ENCODE data around the gene TMPRSS3.

Gene TMPRSS3

DNA sequence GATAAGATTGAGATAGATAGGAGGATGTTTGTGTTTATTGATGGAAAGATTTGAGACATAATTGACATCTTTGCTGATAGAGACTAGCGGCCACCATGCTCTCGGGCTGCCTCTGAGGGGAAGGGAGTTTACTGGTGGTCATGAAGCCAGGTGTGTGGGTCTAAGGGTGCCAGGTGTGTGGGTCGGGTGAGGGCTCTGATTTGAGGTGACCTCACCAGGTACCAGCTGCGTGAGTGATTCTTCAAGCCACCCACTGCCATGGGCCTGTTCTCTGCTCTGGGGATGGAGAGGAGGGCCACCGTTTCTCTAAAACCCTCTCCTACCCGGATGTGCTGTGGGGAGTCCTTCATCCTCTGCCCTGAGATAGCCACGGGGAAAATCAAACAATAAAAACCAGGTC lies 11.0 kb upstream of the TMPRSS3 start:
- no peak for DNase-seq

DNA sequence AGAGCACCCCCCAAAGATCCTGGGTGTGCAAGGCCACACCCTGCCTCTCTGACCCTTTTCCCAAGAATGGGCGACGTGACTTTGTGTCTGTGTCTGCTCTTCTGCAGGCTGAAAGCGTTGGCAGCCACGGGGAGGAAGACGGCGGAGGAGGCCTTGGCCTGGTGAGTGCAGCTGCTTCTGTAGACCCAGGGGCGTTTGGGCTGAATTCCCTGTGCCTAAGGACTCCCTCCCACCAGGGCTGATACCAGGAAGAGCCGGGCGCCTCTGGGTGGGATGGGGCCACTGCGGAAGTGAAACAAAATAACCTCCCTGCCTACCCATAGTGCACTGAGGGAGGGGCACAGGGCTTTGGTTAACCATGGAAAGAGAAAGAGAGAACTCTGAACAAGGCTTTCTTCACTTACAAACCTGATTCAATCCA lies 10.4 kb upstream of the TMPRSS3 start:
- no peak for DNase-seq

DNA sequence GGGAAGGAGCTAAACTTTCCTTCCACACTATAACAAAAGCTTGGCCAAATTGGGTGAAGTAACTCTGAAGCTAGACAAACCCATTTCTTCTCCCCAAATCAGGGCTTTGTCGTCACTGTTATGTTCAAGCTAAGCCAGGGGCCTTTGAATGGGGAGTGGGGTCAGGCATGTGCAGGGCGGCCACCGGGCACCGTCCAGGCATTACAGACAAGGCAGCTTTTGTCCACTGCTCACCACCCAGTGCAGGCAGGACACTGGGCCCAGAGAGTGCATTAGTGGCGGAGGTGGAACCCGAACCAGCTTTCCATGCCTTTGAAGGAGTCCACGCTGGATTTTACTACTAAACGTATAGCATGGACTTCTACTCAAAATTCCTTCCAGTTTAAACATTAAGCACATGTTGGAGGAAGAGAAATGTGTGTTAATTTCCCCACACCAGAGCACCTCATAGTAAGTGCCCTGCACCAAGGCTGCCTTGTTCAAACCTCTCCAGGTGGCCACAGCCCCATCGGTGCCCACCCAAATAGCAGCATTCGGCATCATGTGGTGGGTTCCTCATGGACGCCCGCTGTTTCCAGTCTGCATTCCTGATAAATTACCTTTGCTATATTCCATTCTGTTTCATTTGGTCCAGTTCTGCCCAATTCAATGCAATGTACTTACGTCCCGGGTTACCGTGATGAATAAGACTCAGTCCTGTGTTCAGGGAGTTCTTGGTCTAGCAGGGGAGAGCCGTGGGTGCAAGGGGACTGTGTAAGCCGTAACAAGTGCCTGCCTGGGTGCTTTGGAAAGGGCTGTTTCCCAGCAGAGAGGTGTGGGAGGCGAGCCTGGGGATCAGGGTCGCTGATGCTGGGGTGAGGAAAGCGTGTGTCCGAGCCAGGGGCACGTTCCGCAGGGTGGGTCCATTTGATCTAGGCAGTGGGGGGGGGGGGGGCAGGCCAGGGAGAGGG lies 9.5 kb upstream of the TMPRSS3 start:
- DNase-seq: no peak

DNA sequence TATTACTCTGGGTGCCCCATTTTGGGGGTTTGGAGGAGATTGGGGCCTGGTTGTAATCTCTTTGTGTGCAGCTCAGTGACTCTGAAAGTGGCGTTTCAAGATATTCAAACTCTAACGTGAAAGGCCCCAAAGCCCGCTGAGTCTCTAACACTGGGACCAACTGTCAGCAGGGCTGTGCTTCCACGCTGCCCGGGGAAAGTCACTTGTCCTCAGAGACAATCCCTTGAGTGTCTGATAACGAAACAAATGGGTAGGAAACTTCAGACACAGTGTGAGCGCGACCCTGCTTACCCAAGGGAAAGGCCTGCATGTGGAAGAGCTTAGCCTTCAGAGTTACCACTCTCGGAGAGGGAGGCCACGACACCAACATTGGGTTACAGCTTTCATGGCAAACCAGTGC lies 8.7 kb upstream of the TMPRSS3 start:
- no peak for DNase-seq

DNA sequence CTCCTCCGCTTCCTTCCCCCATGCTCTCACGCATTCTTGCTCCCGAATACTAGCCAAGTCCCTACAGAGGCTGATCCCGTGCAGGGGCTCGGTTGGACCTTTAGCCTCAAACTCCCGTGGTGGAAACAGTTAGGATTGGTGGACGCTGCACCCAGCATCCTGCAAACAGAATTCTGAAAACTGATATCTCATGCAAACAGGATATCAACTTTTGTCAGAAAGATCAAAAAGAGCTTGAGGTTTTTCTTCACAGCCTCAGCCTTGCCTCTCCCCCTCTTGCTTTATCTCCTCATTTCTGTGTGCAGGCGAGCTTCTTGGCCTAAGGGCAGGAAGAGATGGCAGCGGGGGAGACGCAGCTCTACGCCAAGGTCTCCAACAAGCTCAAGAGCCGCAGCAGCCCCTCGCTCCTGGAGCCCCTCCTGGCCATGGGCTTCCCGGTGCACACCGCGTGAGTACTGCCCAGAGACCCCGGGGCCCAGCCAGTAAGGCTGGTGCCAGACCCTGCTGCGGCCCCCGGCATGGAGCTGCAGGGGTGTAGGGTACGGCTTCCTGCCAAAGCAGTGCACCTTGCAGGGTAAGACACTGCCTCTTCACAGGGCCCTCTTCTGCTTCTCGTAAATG lies 7.9 kb upstream of the TMPRSS3 start, which contains the start of gene UBASH3A:
UBASH3A (plus strand) TSS at position 292 of the 621 bp plus-strand sequence; CDS start at position 336, 44 bp downstream.
- DNase-seq: no peak

DNA sequence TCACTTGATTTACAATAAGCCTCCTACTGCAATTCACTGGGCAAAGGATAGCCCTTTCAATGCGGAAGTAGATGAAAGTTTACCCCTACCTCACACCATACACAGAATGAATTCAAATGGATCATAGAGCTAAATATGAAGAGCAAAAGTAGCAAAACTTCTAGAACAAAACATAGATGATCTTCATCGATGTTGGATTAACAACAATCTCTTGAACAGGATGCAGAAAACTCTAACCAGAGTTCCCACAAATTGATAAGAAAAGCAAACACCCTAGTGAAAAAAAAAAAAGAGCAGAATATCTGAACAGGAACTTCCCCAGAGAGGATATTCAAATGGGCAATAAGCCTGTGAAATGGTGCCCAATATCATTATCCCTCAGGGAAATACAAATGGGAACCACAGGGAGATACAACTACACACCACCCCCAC lies 6.0 kb upstream of the TMPRSS3 start:
- DNase-seq: no peak

DNA sequence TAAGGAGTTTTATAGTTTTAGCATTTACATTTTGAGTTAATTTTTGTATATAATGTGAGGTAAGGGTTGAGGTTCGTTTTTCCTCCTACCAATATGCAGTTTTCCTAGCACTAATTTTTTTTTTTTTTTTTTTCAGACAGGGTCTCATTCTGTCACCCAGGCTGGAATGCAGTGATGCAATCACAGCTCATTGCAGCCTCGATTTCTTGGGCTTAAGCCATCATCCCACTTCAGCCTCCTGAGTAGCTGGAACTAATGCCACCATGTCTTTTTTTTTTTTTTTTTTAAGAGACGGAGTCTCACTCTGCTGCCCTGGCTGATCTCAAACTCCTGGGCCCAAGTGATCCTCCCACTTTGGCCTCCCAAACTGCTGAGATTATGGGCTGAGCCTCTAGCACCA lies 5.3 kb upstream of the TMPRSS3 start:
- no peak for DNase-seq

DNA sequence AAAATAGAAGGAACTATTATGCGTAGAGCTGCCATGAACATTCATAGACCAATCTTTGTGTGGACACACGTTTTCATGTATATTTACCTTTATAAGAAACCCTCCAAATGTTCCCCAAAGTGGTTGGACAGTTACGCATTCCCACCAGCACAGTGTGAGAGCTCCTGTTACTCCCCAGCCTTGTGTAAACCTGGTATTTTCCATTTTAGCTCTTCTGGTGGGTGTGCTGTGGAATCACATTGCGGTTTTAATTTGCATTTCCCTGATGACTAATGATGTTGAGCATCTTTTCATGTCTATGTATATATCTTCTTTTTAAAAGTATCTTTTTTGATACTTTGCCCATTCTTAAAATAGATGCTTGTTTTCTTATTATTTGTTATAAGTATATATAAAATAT lies 4.7 kb upstream of the TMPRSS3 start:
- no peak for DNase-seq

DNA sequence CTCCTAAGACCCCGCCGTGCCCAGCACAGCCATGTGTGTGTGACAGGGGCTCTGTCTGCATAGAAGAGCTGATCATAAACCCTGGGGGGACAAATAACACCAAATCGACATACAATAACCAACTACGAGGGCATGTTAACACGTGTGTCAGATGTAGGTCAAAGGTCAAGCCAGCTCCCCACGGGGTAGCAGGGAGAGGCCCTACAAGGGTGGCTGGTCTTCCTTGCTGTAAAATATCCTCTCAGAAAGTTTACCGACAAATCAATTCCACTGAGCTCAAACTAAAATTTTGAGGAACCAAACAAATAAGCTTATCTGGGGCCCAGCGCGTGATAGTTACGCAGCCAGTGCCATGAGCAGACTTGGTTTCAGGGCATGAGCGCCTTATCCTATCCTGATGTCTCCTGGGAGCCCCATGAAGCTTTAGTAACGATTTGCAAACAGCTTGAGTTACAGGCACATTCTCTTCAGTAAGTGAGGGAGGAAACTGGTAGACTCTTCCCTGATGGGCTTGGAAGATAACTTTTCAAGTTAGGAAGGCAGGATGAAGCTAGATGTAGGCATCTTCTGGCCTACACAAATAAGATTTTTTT lies 2.7 kb upstream of the TMPRSS3 start:
- no peak for DNase-seq

DNA sequence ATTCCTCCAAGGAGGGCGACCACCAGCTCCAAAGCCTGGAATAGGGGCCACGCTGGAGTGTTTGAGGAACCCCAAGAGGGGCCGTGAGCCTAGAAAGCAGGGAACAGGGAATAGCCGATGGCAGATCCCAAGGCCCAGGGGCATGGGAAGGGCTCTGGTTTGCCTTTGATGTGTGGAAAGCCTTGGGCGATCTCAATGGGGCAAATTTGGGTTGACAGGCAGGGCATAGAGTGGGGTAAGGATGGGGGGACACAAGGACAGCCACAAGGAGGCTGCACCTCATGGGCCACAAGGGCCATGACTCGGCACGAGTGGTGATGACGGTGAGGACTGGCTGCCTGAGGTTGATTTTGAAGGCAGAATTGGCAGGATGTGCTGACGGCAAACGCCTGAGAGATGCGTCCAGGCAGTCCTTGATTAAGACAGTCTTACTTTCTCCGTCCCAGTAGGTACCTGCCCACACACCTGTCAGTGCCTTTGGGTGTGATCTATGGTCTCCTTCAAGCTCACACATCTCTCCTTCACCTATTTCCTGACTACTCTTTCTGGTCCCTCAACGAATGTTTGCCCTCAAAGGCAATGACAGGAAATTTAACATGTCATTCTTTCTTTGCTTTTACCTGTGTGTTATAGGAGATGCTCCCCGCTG lies 2.0 kb upstream of the TMPRSS3 start:
- no peak for DNase-seq

DNA sequence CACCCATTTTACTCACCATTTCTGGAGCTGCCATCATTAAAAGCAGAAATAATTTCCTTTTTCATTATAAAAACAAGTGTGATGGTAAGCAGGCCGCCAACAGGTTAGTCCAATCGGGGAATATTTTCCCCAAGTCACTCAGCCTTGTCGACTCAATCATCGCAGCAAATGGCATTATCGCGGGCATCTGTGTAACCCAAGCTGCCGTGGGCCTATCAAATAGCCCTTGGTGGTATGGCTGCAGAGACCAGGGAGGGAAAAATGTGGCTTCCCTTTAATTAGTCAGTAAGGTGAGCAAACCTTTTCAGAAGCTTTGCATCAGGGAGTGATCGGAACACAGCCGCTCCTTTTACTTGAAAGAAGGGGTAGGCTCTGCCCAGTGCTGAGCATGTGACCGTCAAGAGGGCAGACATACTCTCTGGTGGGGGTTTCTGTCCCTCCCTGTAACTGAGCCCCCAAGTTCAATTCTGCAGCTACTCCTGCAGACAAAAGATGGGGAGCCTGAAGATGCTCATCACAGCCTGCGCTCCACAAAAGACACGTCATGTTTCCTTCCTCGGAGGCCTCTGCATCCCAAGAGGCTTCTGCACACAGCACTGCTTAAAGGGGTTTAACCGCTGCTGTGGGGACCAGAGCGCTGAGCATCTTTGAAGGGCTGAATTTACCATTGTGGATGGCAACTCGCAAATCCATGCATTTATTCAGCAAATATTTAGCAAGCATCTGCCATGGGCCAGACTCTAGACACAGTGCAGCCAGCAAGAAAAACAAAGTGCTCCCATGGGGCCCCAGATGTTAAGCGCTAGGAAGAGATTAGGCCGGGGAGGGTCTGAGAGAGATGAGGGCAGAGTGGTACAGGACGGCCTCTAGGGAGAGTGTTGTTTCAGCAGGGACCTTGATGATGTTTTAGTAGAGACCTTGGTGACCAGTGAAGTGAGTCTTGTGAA lies 1.2 kb upstream of the TMPRSS3 start:
- no peak for DNase-seq

DNA sequence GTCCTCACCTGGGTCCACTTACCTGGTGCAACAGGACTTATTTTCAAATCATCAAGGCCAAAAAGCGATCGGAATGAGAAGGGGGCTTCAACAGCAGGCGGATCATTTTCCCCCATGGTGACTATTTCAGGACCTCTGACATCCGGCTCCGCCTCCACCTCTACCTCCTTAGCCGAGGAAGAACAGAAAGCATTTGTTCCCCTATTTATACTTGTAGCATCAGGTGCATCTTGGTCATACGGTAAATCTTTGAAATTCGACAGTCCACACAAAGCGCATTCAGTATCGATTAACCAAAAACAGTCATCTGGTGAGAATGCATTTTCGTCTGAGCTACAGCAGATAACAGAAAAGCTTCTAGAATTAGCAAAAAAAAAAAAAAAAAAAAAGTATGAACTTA lies 550 bp downstream of the TMPRSS3 start:
- DNase-seq: no peak

DNA sequence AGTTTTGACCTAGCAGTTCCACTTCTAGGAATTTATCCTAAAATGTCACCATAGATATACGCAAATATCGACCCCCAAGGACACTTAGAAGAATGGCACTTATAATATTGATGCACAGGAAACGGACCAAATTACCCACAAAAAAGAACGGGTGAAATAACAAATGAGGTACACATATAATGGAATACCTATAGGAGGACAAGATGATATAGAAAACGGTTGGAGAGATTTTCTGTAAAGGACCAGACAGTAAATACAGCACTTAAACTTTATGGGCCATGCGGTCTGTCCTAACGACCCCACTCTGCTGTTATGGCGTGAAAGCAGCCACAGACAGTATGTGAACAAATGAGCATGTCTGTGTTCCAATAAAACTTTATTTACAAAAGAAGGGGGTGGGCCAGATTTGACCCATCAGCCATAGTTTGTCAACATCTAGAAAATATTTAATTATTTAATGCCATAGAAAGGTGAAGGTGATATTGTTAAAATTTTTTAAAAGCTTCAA lies 2.4 kb downstream of the TMPRSS3 start:
- no peak for DNase-seq

DNA sequence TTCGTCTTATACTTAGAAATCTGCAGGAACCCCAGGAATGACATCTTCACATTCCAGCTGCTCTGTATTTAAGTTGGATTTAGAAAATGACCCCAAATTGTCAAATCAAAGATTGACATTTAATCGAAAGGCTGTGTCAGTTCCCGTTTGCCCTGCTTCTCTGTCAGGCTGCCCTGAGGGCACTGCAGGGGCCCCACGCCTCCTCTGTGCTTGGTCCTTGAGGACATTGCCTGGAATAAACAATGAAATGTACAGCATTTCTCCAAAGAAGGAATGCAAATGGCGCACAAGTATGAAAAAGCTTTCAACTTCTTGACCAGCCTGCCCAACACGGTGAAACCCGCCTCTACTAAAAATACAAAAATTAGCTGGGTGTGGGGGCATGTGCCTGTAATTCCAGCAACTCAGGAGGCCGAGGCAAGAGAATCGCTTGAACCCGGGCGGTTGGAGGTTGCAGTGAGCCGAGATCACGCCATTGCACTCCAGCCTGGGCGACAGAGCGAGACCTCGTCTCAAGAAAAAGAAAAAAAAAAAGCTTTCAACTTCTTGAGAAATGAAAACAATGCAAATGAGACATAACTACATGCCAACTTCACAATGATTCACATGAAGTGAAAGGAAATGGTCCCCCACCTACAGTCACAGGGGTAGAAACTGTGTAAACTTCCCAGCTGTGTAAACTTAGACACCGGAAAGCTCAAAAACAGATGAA lies 3.0 kb downstream of the TMPRSS3 start:
- no peak for DNase-seq

DNA sequence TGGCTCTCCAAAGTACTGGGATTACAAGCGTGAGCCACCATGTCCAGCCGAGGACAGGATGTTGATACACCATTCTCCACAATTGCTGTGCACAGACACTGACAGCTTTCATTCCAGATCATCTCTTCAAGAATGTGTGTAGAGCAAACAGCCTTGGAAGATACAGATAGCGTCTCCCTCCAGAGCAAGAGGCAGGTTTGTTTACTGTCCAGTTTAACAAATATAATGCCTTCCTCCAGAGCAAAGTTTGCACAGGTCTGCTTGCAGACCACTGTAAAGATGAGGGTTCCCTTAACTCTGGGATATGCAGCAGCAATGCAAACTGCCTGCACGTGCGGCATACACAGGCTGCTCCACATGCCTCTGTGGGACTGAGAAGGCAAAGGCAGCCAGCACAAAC lies 4.6 kb downstream of the TMPRSS3 start:
- DNase-seq: no peak

DNA sequence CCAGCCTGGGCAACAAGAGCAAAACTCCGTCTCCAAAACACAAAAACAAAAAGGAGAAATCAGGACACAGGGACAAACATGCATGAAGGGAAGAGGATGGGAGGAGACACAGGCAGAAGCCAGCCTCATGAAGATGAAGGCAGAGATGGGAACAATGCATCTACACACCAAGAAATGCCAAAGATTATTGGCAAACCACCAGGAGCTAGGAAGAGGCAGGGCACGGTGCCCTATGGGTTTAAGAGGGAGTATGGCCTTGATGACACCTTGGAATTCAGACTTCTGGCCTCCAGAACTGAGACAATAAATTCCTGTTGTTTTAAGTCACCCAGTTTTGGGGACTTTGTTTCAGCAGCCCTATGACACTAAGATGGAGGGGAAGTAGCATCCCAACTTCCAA lies 5.2 kb downstream of the TMPRSS3 start:
- DNase-seq: no peak

DNA sequence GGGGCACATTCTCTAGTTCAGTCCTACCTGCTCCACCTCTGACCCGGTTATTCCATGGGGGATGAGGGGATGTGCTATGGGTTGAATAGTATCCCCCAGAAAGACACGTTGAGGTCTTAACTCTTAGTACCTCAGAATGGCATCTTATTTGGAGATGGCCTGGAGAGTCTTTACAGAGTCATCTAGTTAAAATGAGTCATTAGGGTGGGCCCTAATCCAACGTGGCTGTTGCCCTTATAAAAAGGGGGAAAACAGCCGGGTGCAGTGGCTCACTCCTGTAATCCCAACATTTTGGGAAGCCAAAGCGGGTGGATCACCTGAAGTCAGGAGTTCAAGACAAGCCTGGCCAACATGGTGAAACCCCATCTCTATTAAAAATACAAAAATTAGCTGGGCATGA lies 5.7 kb downstream of the TMPRSS3 start:
- DNase-seq: no peak

DNA sequence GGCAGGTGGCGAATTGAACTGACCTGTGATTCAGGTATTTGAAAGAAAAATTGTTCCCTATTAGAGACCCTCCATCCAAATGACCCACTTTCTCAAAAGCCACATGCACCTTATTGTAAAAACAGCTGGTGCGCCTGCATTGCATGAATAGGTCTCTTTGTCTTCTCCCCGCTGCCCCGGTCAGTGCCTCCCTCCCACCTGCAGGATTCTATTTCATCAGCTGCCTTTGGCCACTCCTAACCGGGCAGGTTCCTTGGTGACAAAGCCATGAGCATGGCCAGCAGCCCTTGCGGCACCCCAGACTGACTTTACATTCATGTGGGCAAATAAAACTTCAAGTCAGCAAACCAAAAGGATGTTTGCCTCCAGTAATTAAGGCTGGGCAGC lies 6.4 kb downstream of the TMPRSS3 start:
- no peak for DNase-seq

DNA sequence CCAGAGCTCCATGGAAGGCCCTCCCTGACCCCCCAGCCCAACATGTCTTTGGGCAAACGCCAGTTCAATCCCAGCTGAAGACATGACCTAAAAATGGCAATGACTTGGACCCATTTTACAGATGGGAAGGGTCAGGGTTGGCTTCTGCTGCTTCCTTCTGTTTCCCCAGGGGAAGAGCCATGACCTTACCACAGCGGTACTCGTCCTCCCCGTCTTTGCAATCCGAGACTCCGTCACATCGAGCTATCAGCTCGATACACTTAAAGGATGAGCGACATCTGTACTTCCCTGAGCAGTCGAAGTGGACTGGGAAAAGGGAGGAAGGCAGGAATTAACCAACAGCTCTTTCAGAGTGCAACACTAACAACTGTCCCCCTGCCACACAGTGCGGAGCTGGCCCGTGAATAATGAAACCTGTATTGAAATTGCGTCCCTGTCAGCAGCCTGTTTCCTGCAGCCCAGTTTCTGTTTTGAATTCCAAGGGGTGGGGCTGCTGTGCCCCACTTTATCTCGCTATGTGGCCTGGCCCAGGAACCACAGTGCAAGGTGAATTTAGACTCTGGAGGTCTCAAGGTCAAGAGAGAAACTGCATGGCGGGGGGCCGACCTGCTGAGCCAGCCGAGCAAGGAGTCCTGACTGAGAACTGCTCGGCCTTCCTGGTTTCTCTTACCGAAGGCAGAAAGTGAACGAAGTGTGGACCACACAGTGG lies 7.0 kb downstream of the TMPRSS3 start:
- no peak for DNase-seq

DNA sequence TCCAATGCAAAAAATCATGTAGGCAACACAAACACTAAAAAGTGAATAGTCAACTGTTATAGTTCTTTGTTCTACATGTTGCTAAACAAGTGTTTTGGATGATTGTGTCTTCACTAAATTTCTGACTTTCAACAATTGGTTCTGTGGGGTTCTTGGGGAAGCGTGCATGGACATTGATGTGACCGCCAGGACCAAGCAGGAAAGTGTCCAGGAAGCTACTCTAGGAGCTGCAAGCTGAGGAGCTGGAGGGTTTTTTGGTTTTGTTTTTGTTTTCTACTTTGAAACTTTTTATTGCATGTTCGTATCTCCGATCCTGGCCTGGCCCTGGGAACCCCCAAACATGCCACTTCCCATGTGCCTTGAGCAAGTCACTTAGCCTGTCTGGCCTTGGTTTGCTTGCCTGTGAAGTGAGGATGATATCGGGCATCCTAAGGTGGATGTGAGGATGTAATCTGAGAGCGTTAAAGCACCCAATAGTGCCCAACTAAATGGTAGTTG lies 8.0 kb downstream of the TMPRSS3 start:
- no peak for DNase-seq
